ENCODE measurements around the gene OPRL1.

Gene OPRL1

GRCh38 chr20:64100946-64101688 is 21.2 kb downstream of the OPRL1 start:
- no peak for TF ChIP-seq CTCF (conservative IDR thresholded peaks at IDR 0.05; ENCODE audit: low read depth)
- CTCF ChIA-PET, result interaction anchor here (0.6 to 1.8 kb wide), 10 partner anchors 9 to 62 kb away, joined by 3 to 11 read pairs (median 4); partner anchors contain the start of gene LKAAEAR1
- H3K27ac ChIP-seq, result no peak overlapping the region
- no peak for DNase-seq (ENCODE audit: low spot score)
- POLR2A ChIA-PET (ENCODE audit: low non-redundant PET), result no interaction called here

- H3K27ac ChIP-seq, result no peak overlapping the region
- POLR2A ChIA-PET (ENCODE audit: low non-redundant PET), result no interaction called here
- peak; percentile 73 for TF ChIP-seq CTCF (conservative IDR thresholded peaks at IDR 0.05; ENCODE audit: low read depth)
- CTCF ChIA-PET, result interaction anchor here (0.5 to 1.6 kb wide), 11 partner anchors 10 to 63 kb away, joined by 3 to 11 read pairs (median 4); partner anchors contain the start of gene LKAAEAR1
- DNase-seq (ENCODE audit: low spot score), result peak; percentile 73
Measured at GRCh38 chr20:64101731-64102621, 22.1 kb downstream of the OPRL1 start.

- no peak for TF ChIP-seq CTCF (conservative IDR thresholded peaks at IDR 0.05; ENCODE audit: low read depth)
- ChIA-PET POLR2A (ENCODE audit: low non-redundant PET) (no interaction called here), CTCF (interaction anchor here (0.5 to 1.6 kb wide), 3 partner anchors 12 to 33 kb away, joined by 3 to 11 read pairs (median 3); no protein-coding TSS in a partner anchor)
- no peak overlapping the region for H3K27ac ChIP-seq
- DNase-seq (ENCODE audit: low spot score), result no peak
Measured at GRCh38 chr20:64102647-64103354, 22.9 kb downstream of the OPRL1 start.

- TF ChIP-seq CTCF (conservative IDR thresholded peaks at IDR 0.05; ENCODE audit: low read depth), result no peak
- POLR2A ChIA-PET (ENCODE audit: low non-redundant PET), result no interaction called here
- CTCF ChIA-PET, result interaction anchor here (0.9 kb wide), 1 partner anchor 34 kb away, joined by 3 read pairs; no protein-coding TSS in a partner anchor
- H3K27ac ChIP-seq, result no peak overlapping the region
- no peak for DNase-seq (ENCODE audit: low spot score)
Measured at GRCh38 chr20:64103871-64104666, 24.2 kb downstream of the OPRL1 start.

- DNase-seq (ENCODE audit: low spot score), result no peak
- TF ChIP-seq CTCF (conservative IDR thresholded peaks at IDR 0.05; ENCODE audit: low read depth), result no peak
- H3K27ac ChIP-seq, result no peak overlapping the region
- ChIA-PET CTCF (no interaction called here), POLR2A (ENCODE audit: low non-redundant PET) (no interaction called here)
Measured at GRCh38 chr20:64104667-64105451, 25.0 kb downstream of the OPRL1 start.

Measured in RWPE1 (cell line).